ENCODE results near the gene ST13.
"Not testable (repeated sequence)": the region's sequence is repeated elsewhere in the genome, so short reads cannot be mapped to it uniquely, and the experiment has no call there.

ST13 gene

GRCh38 chr22:40782521-40782920 lies 73.9 kb downstream of the ST13 start:
- no peak for DNase-seq (ENCODE audit: low read depth)

DNA sequence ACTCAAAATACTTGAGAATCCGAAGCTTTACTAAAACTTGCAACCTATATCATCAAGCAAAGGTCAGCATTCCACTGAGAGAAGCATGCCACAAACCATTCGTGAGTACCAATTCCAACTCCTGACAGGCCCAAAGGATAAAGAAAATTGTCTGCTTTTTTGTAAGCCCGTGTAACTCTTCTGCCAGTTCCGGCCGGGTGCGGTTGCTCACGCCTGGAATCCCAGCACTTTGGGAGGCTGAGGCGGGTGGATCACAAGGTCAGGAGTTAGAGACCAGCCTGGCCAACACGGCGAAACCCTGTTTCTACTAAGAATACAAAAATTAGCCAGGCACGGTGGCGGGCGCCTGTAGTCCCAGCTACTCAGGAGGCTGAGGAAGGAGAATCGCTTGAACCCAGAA lies 74.7 kb downstream of the ST13 start:
- not testable (repeated sequence) for DNase-seq (ENCODE audit: low read depth)
